Measurements from ENCODE around the gene SLC38A8.

DNA sequence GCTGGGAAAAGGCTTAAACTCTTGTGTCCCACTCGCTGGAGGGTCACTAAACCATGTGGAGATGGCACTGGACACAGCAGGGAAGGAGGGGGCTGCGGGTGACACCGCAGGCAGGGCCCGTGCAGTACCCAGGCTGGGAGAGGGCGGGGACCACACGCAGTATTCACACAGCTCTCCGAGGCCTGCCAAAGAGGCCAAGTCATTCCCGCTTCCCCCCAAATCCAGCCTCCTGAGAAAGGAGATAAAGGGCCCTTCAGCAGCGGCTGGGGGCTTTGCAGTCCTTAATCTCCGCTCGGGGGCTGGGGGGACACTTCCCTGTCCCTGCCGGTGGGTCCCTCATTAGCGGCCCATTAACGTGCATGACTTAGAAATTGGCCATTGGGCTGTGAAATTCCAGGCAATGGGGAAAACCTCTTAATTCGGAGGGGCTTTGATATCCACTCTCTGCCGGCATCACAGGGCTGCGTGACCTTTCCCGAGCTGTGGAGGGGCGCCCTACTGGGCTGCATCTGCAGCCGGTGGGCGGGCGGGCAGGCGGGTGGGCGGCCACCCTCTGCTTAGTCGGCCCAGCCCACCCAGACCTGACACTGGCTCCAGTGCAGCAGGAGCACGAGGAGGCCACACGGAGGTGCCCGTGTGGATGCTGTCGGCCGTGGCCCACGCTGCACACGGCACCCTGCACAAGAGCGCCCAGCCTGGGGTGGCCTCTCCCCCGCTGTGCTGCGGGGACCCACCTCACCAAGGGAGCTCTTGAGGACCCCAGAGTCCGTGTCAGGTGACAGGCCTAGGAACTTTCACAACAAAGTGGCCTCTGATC is 2.6 kb upstream of the SLC38A8 start:
- TF ChIP-seq RAD21 (conservative IDR thresholded peaks at IDR 0.05 in 1 of 2, IDR thresholded peaks at IDR 0.05 in 1 of 2): no peak
- TF ChIP-seq, protein P1, sequence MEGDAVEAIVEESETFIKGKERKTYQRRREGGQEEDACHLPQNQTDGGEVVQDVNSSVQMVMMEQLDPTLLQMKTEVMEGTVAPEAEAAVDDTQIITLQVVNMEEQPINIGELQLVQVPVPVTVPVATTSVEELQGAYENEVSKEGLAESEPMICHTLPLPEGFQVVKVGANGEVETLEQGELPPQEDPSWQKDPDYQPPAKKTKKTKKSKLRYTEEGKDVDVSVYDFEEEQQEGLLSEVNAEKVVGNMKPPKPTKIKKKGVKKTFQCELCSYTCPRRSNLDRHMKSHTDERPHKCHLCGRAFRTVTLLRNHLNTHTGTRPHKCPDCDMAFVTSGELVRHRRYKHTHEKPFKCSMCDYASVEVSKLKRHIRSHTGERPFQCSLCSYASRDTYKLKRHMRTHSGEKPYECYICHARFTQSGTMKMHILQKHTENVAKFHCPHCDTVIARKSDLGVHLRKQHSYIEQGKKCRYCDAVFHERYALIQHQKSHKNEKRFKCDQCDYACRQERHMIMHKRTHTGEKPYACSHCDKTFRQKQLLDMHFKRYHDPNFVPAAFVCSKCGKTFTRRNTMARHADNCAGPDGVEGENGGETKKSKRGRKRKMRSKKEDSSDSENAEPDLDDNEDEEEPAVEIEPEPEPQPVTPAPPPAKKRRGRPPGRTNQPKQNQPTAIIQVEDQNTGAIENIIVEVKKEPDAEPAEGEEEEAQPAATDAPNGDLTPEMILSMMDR (IDR thresholded peaks at IDR 0.05): no peak
- TF ChIP-seq, protein P2, sequence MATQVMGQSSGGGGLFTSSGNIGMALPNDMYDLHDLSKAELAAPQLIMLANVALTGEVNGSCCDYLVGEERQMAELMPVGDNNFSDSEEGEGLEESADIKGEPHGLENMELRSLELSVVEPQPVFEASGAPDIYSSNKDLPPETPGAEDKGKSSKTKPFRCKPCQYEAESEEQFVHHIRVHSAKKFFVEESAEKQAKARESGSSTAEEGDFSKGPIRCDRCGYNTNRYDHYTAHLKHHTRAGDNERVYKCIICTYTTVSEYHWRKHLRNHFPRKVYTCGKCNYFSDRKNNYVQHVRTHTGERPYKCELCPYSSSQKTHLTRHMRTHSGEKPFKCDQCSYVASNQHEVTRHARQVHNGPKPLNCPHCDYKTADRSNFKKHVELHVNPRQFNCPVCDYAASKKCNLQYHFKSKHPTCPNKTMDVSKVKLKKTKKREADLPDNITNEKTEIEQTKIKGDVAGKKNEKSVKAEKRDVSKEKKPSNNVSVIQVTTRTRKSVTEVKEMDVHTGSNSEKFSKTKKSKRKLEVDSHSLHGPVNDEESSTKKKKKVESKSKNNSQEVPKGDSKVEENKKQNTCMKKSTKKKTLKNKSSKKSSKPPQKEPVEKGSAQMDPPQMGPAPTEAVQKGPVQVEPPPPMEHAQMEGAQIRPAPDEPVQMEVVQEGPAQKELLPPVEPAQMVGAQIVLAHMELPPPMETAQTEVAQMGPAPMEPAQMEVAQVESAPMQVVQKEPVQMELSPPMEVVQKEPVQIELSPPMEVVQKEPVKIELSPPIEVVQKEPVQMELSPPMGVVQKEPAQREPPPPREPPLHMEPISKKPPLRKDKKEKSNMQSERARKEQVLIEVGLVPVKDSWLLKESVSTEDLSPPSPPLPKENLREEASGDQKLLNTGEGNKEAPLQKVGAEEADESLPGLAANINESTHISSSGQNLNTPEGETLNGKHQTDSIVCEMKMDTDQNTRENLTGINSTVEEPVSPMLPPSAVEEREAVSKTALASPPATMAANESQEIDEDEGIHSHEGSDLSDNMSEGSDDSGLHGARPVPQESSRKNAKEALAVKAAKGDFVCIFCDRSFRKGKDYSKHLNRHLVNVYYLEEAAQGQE (IDR thresholded peaks at IDR 0.05): no peak
- no peak for TF ChIP-seq MAZ (IDR thresholded peaks at IDR 0.05; ENCODE audit: borderline replicate concordance, low read depth, low read length)
- TF ChIP-seq, protein P3, sequence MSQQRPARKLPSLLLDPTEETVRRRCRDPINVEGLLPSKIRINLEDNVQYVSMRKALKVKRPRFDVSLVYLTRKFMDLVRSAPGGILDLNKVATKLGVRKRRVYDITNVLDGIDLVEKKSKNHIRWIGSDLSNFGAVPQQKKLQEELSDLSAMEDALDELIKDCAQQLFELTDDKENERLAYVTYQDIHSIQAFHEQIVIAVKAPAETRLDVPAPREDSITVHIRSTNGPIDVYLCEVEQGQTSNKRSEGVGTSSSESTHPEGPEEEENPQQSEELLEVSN (IDR thresholded peaks at IDR 0.05; ENCODE audit: borderline replicate concordance, low read depth): no peak
- no peak for TF ChIP-seq FOSL2 (IDR thresholded peaks at IDR 0.05)
- TF ChIP-seq FOSL2 (CRISPR knock-in tag; IDR thresholded peaks at IDR 0.05): no peak
- TF ChIP-seq MAFK (IDR thresholded peaks at IDR 0.05; ENCODE audit: partially characterized antibody): no peak
- no peak for TF ChIP-seq POLR2A (IDR thresholded peaks at IDR 0.05; ENCODE audit: low read length)
- TF ChIP-seq EHMT2 (IDR thresholded peaks at IDR 0.05; ENCODE audit: low read depth): no peak
- no peak for TF ChIP-seq RARB (CRISPR knock-in tag; IDR thresholded peaks at IDR 0.05)
- TF ChIP-seq SMC3 (IDR thresholded peaks at IDR 0.05): no peak
- TF ChIP-seq, protein P4, sequence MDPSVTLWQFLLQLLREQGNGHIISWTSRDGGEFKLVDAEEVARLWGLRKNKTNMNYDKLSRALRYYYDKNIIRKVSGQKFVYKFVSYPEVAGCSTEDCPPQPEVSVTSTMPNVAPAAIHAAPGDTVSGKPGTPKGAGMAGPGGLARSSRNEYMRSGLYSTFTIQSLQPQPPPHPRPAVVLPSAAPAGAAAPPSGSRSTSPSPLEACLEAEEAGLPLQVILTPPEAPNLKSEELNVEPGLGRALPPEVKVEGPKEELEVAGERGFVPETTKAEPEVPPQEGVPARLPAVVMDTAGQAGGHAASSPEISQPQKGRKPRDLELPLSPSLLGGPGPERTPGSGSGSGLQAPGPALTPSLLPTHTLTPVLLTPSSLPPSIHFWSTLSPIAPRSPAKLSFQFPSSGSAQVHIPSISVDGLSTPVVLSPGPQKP (IDR thresholded peaks at IDR 0.05; ENCODE audit: low read depth, low read length): no peak
- no peak for TF ChIP-seq EP300 (IDR thresholded peaks at IDR 0.05)
- TF ChIP-seq, protein P5, sequence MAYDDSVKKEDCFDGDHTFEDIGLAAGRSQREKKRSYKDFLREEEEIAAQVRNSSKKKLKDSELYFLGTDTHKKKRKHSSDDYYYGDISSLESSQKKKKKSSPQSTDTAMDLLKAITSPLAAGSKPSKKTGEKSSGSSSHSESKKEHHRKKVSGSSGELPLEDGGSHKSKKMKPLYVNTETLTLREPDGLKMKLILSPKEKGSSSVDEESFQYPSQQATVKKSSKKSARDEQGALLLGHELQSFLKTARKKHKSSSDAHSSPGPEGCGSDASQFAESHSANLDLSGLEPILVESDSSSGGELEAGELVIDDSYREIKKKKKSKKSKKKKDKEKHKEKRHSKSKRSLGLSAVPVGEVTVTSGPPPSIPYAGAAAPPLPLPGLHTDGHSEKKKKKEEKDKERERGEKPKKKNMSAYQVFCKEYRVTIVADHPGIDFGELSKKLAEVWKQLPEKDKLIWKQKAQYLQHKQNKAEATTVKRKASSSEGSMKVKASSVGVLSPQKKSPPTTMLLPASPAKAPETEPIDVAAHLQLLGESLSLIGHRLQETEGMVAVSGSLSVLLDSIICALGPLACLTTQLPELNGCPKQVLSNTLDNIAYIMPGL (CRISPR knock-in tag; IDR thresholded peaks at IDR 0.05; ENCODE audit: borderline replicate concordance): no peak
